Neural cell (in vitro differentiated cells): ENCODE results near the gene ICA1. TPM values are rescaled to one million over a fixed set of nuclear protein-coding genes. Genes with fewer than 3 reads are reported as not detected.

ENCODE experiments used
- H2AFZ ChIP-seq: fragments of 200-600, 300-800 bp; sonication (generic), shearing (Covaris generic); 2 replicates; pipeline ENCODE4 v1.6.0; 2014; ENCODE audit warnings: low read depth, mild to moderate bottlenecking, antibody characterized with exemption, low read length, moderate library complexity
- H3F3A ChIP-seq: fragments of 200-600 bp; shearing (Covaris generic); 2 replicates; pipeline ENCODE4 v1.6.1; 2016; ENCODE audit warnings: mild to moderate bottlenecking, moderate library complexity, mixed read lengths, antibody characterized with exemption, low read length; ENCODE audit not compliant: insufficient read depth, poor library complexity, severe bottlenecking
- H3K27ac ChIP-seq: fragments of 200-600, 300-800 bp; sonication (generic), shearing (Covaris generic); 2 replicates; pipeline ENCODE4 v1.5.1; 2014; ENCODE audit warnings: mild to moderate bottlenecking, low read length, moderate library complexity
- H3K27me3 ChIP-seq: fragments of 300-800, 200-600 bp; sonication (generic), shearing (Covaris generic); 2 replicates; pipeline ENCODE4 v1.6.0; 2014; ENCODE audit warnings: mild to moderate bottlenecking, low read depth, low read length, moderate library complexity; ENCODE audit not compliant: insufficient read depth
- H3K36me3 ChIP-seq: fragments of 300-800, 200-600 bp; sonication (generic), shearing (Covaris generic); 2 replicates; pipeline ENCODE4 v1.5.1; 2014; ENCODE audit warnings: mild to moderate bottlenecking, antibody characterized with exemption, low read length, moderate library complexity; ENCODE audit not compliant: insufficient read depth
- H3K4me2 ChIP-seq: fragments of 300-800, 200-600 bp; sonication (generic), shearing (Covaris generic); 2 replicates; pipeline ENCODE4 v1.6.0; 2014; ENCODE audit warnings: mild to moderate bottlenecking, low read length
- H3K4me3 ChIP-seq: fragments of 300-800, 200-600 bp; sonication (generic), shearing (Covaris generic); 2 replicates; pipeline ENCODE4 v1.5.1; 2014; ENCODE audit warnings: mild to moderate bottlenecking, low read length, moderate library complexity
- H3K79me2 ChIP-seq: fragments of 200-600 bp; shearing (Covaris generic); replicated peaks from 2 replicates; pipeline ENCODE4 v1.6.0; 2014; ENCODE audit warnings: mild to moderate bottlenecking, low read length, moderate library complexity; ENCODE audit not compliant: insufficient read depth
- H3K9ac ChIP-seq: fragments of 300-800, 200-600 bp; sonication (generic), shearing (Covaris generic); 2 replicates; pipeline ENCODE4 v1.6.1; 2016; ENCODE audit warnings: mild to moderate bottlenecking, low read length, mixed read lengths
- H3K9me2 ChIP-seq: fragments of 200-600 bp; shearing (Covaris generic); 2 replicates; pipeline ENCODE4 v1.6.1; 2016; ENCODE audit warnings: mild to moderate bottlenecking, low read length, mixed read lengths; ENCODE audit not compliant: insufficient read depth
- H3K9me3 ChIP-seq: fragments of 200-600, 300-800 bp; sonication (generic), shearing (Covaris generic); 2 replicates; pipeline ENCODE4 v1.6.1; 2016; ENCODE audit warnings: mild to moderate bottlenecking, mixed run types, low read length, moderate library complexity, mixed read lengths
- H4K20me1 ChIP-seq: fragments of 200-600 bp; shearing (Covaris generic); 2 replicates; pipeline ENCODE4 v1.6.1; 2016; ENCODE audit warnings: mild to moderate bottlenecking, mixed run types; ENCODE audit not compliant: insufficient read depth
- CTCF ChIP-seq: fragments of 450-650 bp; IDR thresholded peaks from 2 replicates; pipeline ENCODE4 v1.5.1; 2014; ENCODE audit warnings: antibody characterized with exemption, mild to moderate bottlenecking, moderate library complexity; ENCODE audit not compliant: poor library complexity, severe bottlenecking
- EP300 ChIP-seq: fragments of 450-650 bp; conservative IDR thresholded peaks from 2 replicates; pipeline ENCODE4 v1.6.1; 2014; ENCODE audit warnings: antibody characterized with exemption, mild to moderate bottlenecking, moderate library complexity; ENCODE audit not compliant: poor library complexity, severe bottlenecking
- EZH2 ChIP-seq: fragments of 200-600, 300-800 bp; shearing (Covaris generic), sonication (generic); IDR thresholded peaks from 2 replicates; pipeline ENCODE4 v1.6.1; 2014; ENCODE audit warnings: antibody characterized with exemption, low read length, borderline replicate concordance, mild to moderate bottlenecking; ENCODE audit not compliant: insufficient read depth, poor library complexity, severe bottlenecking
- MXI1 ChIP-seq: fragments of 450-650 bp; conservative IDR thresholded peaks from 2 replicates; pipeline ENCODE4 v1.6.1; 2014; ENCODE audit warnings: antibody characterized with exemption, mild to moderate bottlenecking; ENCODE audit not compliant: poor library complexity, severe bottlenecking
- POLR2AphosphoS5 ChIP-seq: IDR thresholded peaks from 2 replicates; pipeline ENCODE4 v1.6.1; 2012
- RAD21 ChIP-seq: fragments of 450-650 bp; conservative IDR thresholded peaks from 2 replicates; pipeline ENCODE4 v1.6.1; 2014; ENCODE audit warnings: antibody characterized with exemption, mild to moderate bottlenecking, moderate library complexity
- REST ChIP-seq: IDR thresholded peaks from 2 replicates; pipeline ENCODE4 v1.6.1; 2012; ENCODE audit warnings: borderline replicate concordance
- SMC3 ChIP-seq: fragments of 450-650 bp; conservative IDR thresholded peaks from 2 replicates; pipeline ENCODE4 v1.6.1; 2014; ENCODE audit warnings: antibody characterized with exemption, mild to moderate bottlenecking, moderate library complexity; ENCODE audit not compliant: poor library complexity
- TAF1 ChIP-seq: IDR thresholded peaks from 2 replicates; pipeline ENCODE4 v1.6.1; 2012; ENCODE audit warnings: low read depth
- polyA plus RNA-seq: library from polyadenylated mRNA; depleted of rRNA; stranded (reverse); fragments of >200 nt; gene quantifications from 2 replicates; pipeline ENCODE4 v1.2.3, GENCODE V29; 2014

ICA1 gene
- polyA plus RNA-seq, 1 donor from 2014 or later: 18.6 TPM

- peaks cover 3% of the 10 kb centered on the region for H3K79me2 ChIP-seq
Observed at GRCh38 chr7:8070451-8071180, 191.4 kb downstream of the ICA1 start.

More at GRCh38 chr7:8070451-8071180, 191.4 kb downstream of the ICA1 start:
- Histone ChIP-seq H3K9me2 (no peaks in the 10 kb centered on the region), H3K4me3 (no peak overlapping the region), H3K4me2 (no peak overlapping the region), H3K27me3 (no peaks in the 10 kb centered on the region), H3K27ac (no peak overlapping the region), H3K36me3 (no peaks in the 10 kb centered on the region), H3F3A (no peaks in the 10 kb centered on the region), H3K9ac (no peak overlapping the region), H4K20me1 (no peaks in the 10 kb centered on the region), H3K9me3 (no peaks in the 10 kb centered on the region), H2AFZ (no peak overlapping the region)
- TF ChIP-seq SMC3 (no peak), RAD21 (no peak), MXI1 (no peak), TAF1 (no peak), POLR2AphosphoS5 (no peak), CTCF (no peak), REST (no peak), EP300 (no peak), EZH2 (no peak)
